ENCODE results near the gene SPTSSA.
"Not testable (repeated sequence)": the region's sequence is repeated elsewhere in the genome, so short reads cannot be mapped to it uniquely, and the experiment has no call there.

SPTSSA gene

GRCh38 chr14:34462132-34462893, at the start of gene SPTSSA:
Gene SPTSSA (minus strand): TSS chr14:34462240. CDS start chr14:34462207, 33 bp downstream.
- peak; percentile 87 to 91 for DNase-seq (ENCODE audit: low read depth in 2 of 2)

- no peak for DNase-seq (ENCODE audit: low read depth in 2 of 2)
These were observed 45.8 kb upstream of the SPTSSA start for GRCh38 chr14:34507884-34508283.

- DNase-seq (ENCODE audit: low read depth in 2 of 2): no peak
These were observed 45.4 kb upstream of the SPTSSA start for GRCh38 chr14:34507459-34507858.

- DNase-seq (ENCODE audit: low read depth in 2 of 2): not testable (repeated sequence)
These were observed 43.1 kb upstream of the SPTSSA start for GRCh38 chr14:34505124-34505491.

GRCh38 chr14:34504027-34504426, 42.0 kb upstream of the SPTSSA start:
- DNase-seq (ENCODE audit: low read depth in 2 of 2): not testable (repeated sequence)

- no peak for DNase-seq (ENCODE audit: low read depth in 2 of 2)
These were observed 40.6 kb upstream of the SPTSSA start for GRCh38 chr14:34502545-34503225.

GRCh38 chr14:34502001-34502400, 40.0 kb upstream of the SPTSSA start:
- DNase-seq (ENCODE audit: low read depth in 2 of 2): no peak

GRCh38 chr14:34501004-34501580, 39.1 kb upstream of the SPTSSA start:
- no peak for DNase-seq (ENCODE audit: low read depth in 2 of 2)

GRCh38 chr14:34498684-34499412, 36.8 kb upstream of the SPTSSA start:
- no peak for DNase-seq (ENCODE audit: low read depth in 2 of 2)

- DNase-seq (ENCODE audit: low read depth in 2 of 2): no peak
These were observed 34.9 kb upstream of the SPTSSA start for GRCh38 chr14:34496679-34497513.

GRCh38 chr14:34496007-34496678, 34.1 kb upstream of the SPTSSA start:
- DNase-seq (ENCODE audit: low read depth in 2 of 2): no peak

GRCh38 chr14:34489324-34489723, 27.3 kb upstream of the SPTSSA start:
- DNase-seq (ENCODE audit: low read depth in 2 of 2): no peak

- DNase-seq (ENCODE audit: low read depth in 2 of 2): no peak
These were observed 26.5 kb upstream of the SPTSSA start for GRCh38 chr14:34488528-34488927.

GRCh38 chr14:34484726-34485125, 22.7 kb upstream of the SPTSSA start:
- DNase-seq (ENCODE audit: low read depth in 2 of 2): no peak

- no peak for DNase-seq (ENCODE audit: low read depth in 2 of 2)
These were observed 20.4 kb upstream of the SPTSSA start for GRCh38 chr14:34482463-34482862.

- no peak for DNase-seq (ENCODE audit: low read depth in 2 of 2)
These were observed 17.7 kb upstream of the SPTSSA start for GRCh38 chr14:34479694-34480093.

- no peak for DNase-seq (ENCODE audit: low read depth in 2 of 2)
These were observed 16.2 kb upstream of the SPTSSA start for GRCh38 chr14:34478261-34478660.

GRCh38 chr14:34476036-34476435, 14.0 kb upstream of the SPTSSA start:
- DNase-seq (ENCODE audit: low read depth in 2 of 2): not testable (repeated sequence)

- no peak for DNase-seq (ENCODE audit: low read depth in 2 of 2)
These were observed 13.1 kb upstream of the SPTSSA start for GRCh38 chr14:34475163-34475562.

- DNase-seq (ENCODE audit: low read depth in 2 of 2): no peak
These were observed 12.2 kb upstream of the SPTSSA start for GRCh38 chr14:34474187-34474679.

Measured in stimulated activated CD8-positive, alpha-beta memory T cell treated with anti-CD3 and anti-CD28 coated beads, Interleukin-2, amount 100 ng/mL, for 48 hours (primary cell).